DND-41 (cell line): ENCODE measurements around the gene ASB8.

Source experiments
- EZH2 ChIP-seq: IDR thresholded peaks from 3 replicates; pipeline ENCODE4 v1.6.1; 2012; ENCODE audit warnings: borderline replicate concordance, low read depth, mild to moderate bottlenecking, moderate library complexity, low read length, inconsistent platforms; ENCODE audit not compliant: severe bottlenecking
- TF ChIP-seq, protein P1 (sequence below): IDR thresholded peaks from 2 replicates; pipeline ENCODE4 v1.5.1; 2012; ENCODE audit warnings: borderline replicate concordance, low read length, moderate library complexity, mild to moderate bottlenecking; ENCODE audit not compliant: poor library complexity, severe bottlenecking; ENCODE audit errors: extremely low read depth

DNA sequence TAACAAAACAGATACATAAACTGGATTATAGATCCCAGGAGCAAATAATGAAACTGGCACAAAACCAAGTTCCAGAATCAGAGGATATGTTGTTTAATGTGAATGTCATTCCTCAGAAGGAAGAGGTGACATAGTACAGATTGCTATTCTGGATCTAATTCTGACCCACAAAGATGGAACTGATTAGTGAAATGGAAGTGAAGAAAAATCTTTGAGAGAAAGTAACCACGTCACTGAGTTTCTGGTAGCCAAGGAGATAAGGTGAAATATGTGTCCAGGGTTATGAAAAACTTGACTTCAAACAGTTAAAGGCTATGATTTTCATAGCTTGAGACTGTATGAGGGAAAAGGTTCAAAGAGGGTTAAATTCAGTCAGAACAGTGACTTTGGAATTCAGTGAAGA is 37.5 kb upstream of the ASB8 start:
- TF ChIP-seq, protein P1, sequence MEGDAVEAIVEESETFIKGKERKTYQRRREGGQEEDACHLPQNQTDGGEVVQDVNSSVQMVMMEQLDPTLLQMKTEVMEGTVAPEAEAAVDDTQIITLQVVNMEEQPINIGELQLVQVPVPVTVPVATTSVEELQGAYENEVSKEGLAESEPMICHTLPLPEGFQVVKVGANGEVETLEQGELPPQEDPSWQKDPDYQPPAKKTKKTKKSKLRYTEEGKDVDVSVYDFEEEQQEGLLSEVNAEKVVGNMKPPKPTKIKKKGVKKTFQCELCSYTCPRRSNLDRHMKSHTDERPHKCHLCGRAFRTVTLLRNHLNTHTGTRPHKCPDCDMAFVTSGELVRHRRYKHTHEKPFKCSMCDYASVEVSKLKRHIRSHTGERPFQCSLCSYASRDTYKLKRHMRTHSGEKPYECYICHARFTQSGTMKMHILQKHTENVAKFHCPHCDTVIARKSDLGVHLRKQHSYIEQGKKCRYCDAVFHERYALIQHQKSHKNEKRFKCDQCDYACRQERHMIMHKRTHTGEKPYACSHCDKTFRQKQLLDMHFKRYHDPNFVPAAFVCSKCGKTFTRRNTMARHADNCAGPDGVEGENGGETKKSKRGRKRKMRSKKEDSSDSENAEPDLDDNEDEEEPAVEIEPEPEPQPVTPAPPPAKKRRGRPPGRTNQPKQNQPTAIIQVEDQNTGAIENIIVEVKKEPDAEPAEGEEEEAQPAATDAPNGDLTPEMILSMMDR, result no peak
- no peak for TF ChIP-seq EZH2
